Endodermal cell (in vitro differentiated cells): ENCODE results near the gene VPS11. TPM values are rescaled to one million over a fixed set of nuclear protein-coding genes. Genes with fewer than 3 reads are reported as not detected.
A peak's percentile ranks its signal among the peaks of the same experiment; 100 is the strongest.

ENCODE experiments used
- DNase-seq: peaks from one replicate; pipeline ENCODE4 v3.0.0-alpha.2; 2017
- H3K27ac ChIP-seq: 2 replicates; pipeline ENCODE4 v1.5.1; 2013; ENCODE audit warnings: mild to moderate bottlenecking, low read depth, low read length, moderate library complexity
- H3K27me3 ChIP-seq: 2 replicates; pipeline ENCODE4 v1.6.1; 2013; ENCODE audit warnings: mild to moderate bottlenecking, low read length, moderate library complexity; ENCODE audit not compliant: insufficient read depth, control insufficient read depth, poor library complexity, severe bottlenecking
- H3K36me3 ChIP-seq: 2 replicates; pipeline ENCODE4 v1.7.0; 2013; ENCODE audit warnings: mild to moderate bottlenecking, low read length, moderate library complexity; ENCODE audit not compliant: control insufficient read depth, insufficient read depth
- H3K4me1 ChIP-seq: one replicate; pipeline ENCODE4 v1.7.0; 2013; ENCODE audit warnings: low read length; ENCODE audit not compliant: control insufficient read depth, insufficient read depth
- H3K4me3 ChIP-seq: 2 replicates; pipeline ENCODE4 v1.5.1; 2013; ENCODE audit warnings: mild to moderate bottlenecking, low read length, moderate library complexity
- H3K9ac ChIP-seq: 2 replicates; pipeline ENCODE4 v1.6.1; 2013; ENCODE audit warnings: mild to moderate bottlenecking, low read length, moderate library complexity; ENCODE audit not compliant: poor library complexity, severe bottlenecking; ENCODE audit errors: extremely low read depth
- H3K9me3 ChIP-seq: 2 replicates; pipeline ENCODE4 v1.6.1; 2013; ENCODE audit warnings: mild to moderate bottlenecking, low read length, moderate library complexity; ENCODE audit not compliant: control insufficient read depth
- H3K27ac Mint-ChIP-seq: 2 replicates; pipeline ENCODE4 v1.8.0; 2020; ENCODE audit warnings: mixed read lengths
- H3K27me3 Mint-ChIP-seq: 2 replicates; pipeline ENCODE4 v1.8.0; 2021; ENCODE audit warnings: mild to moderate bottlenecking, mixed read lengths; ENCODE audit not compliant: insufficient read depth
- H3K36me3 Mint-ChIP-seq: 2 replicates; pipeline ENCODE4 v1.8.0; 2020; ENCODE audit warnings: low read depth, mixed read lengths
- H3K4me1 Mint-ChIP-seq: 2 replicates; pipeline ENCODE4 v1.8.0; 2020; ENCODE audit warnings: mixed read lengths
- H3K4me3 Mint-ChIP-seq: 2 replicates; pipeline ENCODE4 v1.8.0; 2020; ENCODE audit warnings: mild to moderate bottlenecking, moderate library complexity, mixed read lengths
- H3K9me3 Mint-ChIP-seq: 2 replicates; pipeline ENCODE4 v1.8.0; 2020; ENCODE audit warnings: mild to moderate bottlenecking, mixed read lengths
- WGBS, 2 experiments: methylation state at CpG; one replicate each; pipeline versions ENCODE4 v1.1.5 to v1.1.7; 2013; ENCODE audit warnings: missing lambda C conversion rate in 2 of 2, mixed read lengths in 1 of 2; ENCODE audit not compliant: insufficient coverage in 1 of 2, insufficient read length in 1 of 2; 5-methylcytosine and 5-hydroxymethylcytosine counted together
- total RNA-seq, 2 donors: library from RNA; stranded (reverse); fragmentation: NEBNext Ultra II Directional in 1 of 2; extraction: Animal tissue kit (Norgen Biotek cat#: 25700) in 1 of 2; gene quantifications; 2 replicates in 1 of 2; 3 replicates in 1 of 2; pipeline ENCODE4 v1.2.1, GENCODE V29; 2021
- TF ChIP-seq, protein P1 (sequence below): fragments of 200-600 bp; sonication (generic); conservative IDR thresholded peaks from 2 replicates; pipeline ENCODE4 v1.5.0; 2021; ENCODE audit warnings: antibody characterized with exemption, mild to moderate bottlenecking

VPS11 gene
- total RNA-seq, 2 donors from 2014 or later, result 26.9 to 29.1 TPM

DNA sequence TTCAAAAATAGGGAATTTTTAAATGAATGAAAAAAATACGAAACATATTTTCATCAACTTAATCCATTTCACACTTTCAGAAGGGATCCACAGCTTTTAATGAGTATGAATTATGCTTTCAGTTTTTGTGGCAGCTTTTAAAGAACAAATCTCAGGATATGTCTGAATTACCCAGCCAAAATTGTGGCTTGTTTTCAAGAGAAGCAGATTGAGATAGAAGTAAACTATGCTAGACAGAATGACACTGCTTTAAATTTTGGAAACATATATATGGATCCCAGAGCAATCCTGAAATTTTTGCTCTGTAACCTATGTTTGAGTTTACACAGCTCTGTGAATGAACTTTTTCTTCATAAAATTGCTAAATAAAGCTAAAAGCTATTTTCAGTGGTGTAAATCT is 51.3 kb downstream of the VPS11 start:
- Histone ChIP-seq H3K36me3 (peaks cover 5% of the 10 kb centered on the region), H3K27me3 (no peaks in the 10 kb centered on the region), H3K27ac (no peak overlapping the region), H3K9ac (no peak overlapping the region), H3K4me1 (no peaks in the 10 kb centered on the region), H3K9me3 (no peaks in the 10 kb centered on the region), H3K4me3 (no peak overlapping the region)
- Mint-ChIP-seq H3K4me3 (no peak overlapping the region), H3K4me1 (peaks cover 18% of the 10 kb centered on the region), H3K9me3 (no peaks in the 10 kb centered on the region), H3K36me3 (peaks cover 9% of the 10 kb centered on the region), H3K27ac (no peak overlapping the region), H3K27me3 (no peaks in the 10 kb centered on the region)
- TF ChIP-seq, protein P1, sequence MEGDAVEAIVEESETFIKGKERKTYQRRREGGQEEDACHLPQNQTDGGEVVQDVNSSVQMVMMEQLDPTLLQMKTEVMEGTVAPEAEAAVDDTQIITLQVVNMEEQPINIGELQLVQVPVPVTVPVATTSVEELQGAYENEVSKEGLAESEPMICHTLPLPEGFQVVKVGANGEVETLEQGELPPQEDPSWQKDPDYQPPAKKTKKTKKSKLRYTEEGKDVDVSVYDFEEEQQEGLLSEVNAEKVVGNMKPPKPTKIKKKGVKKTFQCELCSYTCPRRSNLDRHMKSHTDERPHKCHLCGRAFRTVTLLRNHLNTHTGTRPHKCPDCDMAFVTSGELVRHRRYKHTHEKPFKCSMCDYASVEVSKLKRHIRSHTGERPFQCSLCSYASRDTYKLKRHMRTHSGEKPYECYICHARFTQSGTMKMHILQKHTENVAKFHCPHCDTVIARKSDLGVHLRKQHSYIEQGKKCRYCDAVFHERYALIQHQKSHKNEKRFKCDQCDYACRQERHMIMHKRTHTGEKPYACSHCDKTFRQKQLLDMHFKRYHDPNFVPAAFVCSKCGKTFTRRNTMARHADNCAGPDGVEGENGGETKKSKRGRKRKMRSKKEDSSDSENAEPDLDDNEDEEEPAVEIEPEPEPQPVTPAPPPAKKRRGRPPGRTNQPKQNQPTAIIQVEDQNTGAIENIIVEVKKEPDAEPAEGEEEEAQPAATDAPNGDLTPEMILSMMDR, result no peak
- no peak for DNase-seq
- WGBS, 2 experiments, result no CpG with 5 or more reads among the region's 1 CpG

DNA sequence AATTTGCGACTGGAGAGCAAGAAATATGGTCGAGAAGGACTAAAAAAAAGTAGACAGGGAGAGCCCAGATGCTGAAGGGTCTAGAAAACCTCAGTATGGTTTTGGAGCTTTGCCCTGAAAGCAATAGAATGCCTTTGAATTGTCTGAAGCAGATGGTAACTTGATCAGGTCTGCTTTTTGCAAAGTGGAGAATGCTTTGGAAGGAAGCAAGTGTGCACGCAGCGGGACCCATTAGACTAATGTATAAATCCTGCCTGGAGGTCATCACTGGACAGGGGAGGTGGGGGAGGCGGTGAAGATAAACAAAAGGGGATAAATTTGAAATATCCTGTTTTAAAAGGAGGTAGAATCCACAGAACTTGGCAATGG is 53.0 kb downstream of the VPS11 start:
- Histone ChIP-seq H3K9ac (peak overlapping the region; percentile 59), H3K4me3 (peak overlapping the region; percentile 94), H3K4me1 (no peaks in the 10 kb centered on the region), H3K27me3 (no peaks in the 10 kb centered on the region), H3K36me3 (peaks cover 19% of the 10 kb centered on the region), H3K9me3 (no peaks in the 10 kb centered on the region), H3K27ac (no peak overlapping the region)
- no peaks in the 10 kb centered on the region for H3K9me3 Mint-ChIP-seq
- H3K27me3 Mint-ChIP-seq, result no peaks in the 10 kb centered on the region
- no peak for DNase-seq
- H3K4me1 Mint-ChIP-seq, result peaks cover 18% of the 10 kb centered on the region
- TF ChIP-seq, protein P1, result no peak
- 65 to 72% methylated on average over 5 of the region's 5 CpGs for WGBS, 2 experiments
- peak overlapping the region; percentile 91 for H3K4me3 Mint-ChIP-seq
- peaks cover 11% of the 10 kb centered on the region for H3K36me3 Mint-ChIP-seq
- H3K27ac Mint-ChIP-seq, result peak overlapping the region; percentile 78

DNA sequence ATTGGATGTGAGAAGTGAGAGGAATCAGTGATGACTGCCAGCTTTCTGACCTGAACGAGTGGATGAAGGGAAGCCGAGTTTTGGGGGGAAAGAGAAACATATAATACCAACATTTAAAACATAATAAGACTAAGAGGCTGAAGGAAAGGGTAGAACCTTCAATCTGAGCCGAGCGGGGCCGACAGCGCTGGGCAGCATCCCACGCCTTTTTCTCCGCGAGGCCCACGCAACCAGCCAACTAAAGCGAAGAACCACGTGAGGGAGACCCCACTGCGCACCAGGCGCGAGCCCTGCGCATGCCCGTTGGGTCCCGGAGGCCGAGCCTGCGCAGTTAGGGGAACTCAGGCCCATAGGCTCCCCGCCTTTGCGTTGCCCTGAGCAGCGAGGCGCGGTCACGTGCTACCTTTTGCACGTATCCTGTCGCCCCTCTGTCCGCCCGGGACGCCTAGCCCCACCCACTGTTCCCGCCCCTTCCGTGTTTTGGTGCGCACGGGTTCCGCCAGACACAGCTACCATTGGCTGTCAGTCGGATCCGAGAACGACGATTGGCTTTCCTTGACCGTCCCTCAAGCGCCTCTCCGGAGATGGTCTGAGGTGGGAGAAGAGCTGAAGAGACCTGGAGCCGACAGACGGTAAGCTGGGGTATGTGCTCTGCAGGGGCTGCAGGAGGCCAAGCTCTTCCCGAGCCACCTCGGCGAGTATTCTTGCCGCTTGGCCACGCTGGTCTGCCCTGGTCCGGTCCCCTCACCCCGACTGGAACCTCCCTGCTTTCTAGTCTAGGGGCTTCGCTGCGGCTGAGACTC is 53.6 kb downstream of the VPS11 start, which contains the start of gene HINFP:
HINFP (plus strand) TSS at position 573 of the 803 bp plus-strand sequence. CDS start 5,365 bp downstream, outside the sequence.
- no peaks in the 10 kb centered on the region for H3K27me3 Mint-ChIP-seq
- peaks cover 21% of the 10 kb centered on the region for H3K36me3 ChIP-seq
- DNase-seq, result peak; percentile 100
- H3K4me3 Mint-ChIP-seq, result peak within 1 kb of the TSS; percentile 91
- peak within 1 kb of the TSS; percentile 94 for H3K4me3 ChIP-seq
- H3K9ac ChIP-seq, result peak within 1 kb of the TSS; percentile 79
- no peak within 1 kb of the TSS for H3K27ac ChIP-seq
- no peaks in the 10 kb centered on the region for H3K27me3 ChIP-seq
- no peaks in the 10 kb centered on the region for H3K9me3 Mint-ChIP-seq
- TF ChIP-seq, protein P1, result no peak
- peaks cover 9% of the 10 kb centered on the region for H3K36me3 Mint-ChIP-seq
- H3K9me3 ChIP-seq, result no peaks in the 10 kb centered on the region
- H3K4me1 Mint-ChIP-seq, result peaks cover 18% of the 10 kb centered on the region
- H3K4me1 ChIP-seq, result no peaks in the 10 kb centered on the region
- peak within 1 kb of the TSS; percentile 93 for H3K27ac Mint-ChIP-seq
- 1% methylated on average over 44 to 53 of the region's 54 CpGs for WGBS, 2 experiments
